ENCODE data around the gene PELI1. TPM values are rescaled to one million over a fixed set of nuclear protein-coding genes. Genes with fewer than 3 reads are reported as not detected.

Gene PELI1
- total RNA-seq, 4 donors from 2014 or later, result 38.4 to 57.0 (median 46.0) TPM

DNA sequence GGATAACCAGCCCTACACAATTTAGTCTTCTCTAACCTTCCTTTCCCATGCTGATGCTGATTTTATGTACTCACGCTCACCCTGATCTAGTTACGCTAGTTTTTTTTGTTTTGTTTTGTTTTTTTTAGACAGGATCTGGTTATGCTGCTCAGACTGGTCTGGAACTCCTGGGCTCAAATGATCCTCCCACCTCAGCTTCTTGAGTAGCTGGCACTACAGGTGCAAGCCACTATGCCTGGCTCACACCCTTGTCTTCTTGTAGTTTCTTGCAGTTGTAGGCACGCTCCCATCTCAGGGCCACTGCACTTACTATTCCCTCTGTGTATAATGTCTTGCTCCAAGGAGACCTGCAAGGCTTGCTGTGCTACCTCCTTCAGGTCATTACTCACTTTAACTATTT lies 6.2 kb downstream of the PELI1 start:
- DNase-seq (ENCODE audit: low spot score in 2 of 2), result peak in 1 of 2 donors; percentile 84
- no peak overlapping the region for H3K4me3 ChIP-seq (ENCODE audit: low read depth, poor library complexity, severe bottlenecking)
- TF ChIP-seq, protein P1, sequence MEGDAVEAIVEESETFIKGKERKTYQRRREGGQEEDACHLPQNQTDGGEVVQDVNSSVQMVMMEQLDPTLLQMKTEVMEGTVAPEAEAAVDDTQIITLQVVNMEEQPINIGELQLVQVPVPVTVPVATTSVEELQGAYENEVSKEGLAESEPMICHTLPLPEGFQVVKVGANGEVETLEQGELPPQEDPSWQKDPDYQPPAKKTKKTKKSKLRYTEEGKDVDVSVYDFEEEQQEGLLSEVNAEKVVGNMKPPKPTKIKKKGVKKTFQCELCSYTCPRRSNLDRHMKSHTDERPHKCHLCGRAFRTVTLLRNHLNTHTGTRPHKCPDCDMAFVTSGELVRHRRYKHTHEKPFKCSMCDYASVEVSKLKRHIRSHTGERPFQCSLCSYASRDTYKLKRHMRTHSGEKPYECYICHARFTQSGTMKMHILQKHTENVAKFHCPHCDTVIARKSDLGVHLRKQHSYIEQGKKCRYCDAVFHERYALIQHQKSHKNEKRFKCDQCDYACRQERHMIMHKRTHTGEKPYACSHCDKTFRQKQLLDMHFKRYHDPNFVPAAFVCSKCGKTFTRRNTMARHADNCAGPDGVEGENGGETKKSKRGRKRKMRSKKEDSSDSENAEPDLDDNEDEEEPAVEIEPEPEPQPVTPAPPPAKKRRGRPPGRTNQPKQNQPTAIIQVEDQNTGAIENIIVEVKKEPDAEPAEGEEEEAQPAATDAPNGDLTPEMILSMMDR (IDR thresholded peaks at IDR 0.05), result no peak
- no peak for TF ChIP-seq POLR2A (IDR thresholded peaks at IDR 0.05)
- intact Hi-C loops (cut with DNase I; ENCODE audit: low total_unique reads), result no loop called here
- 52 to 57% methylated on average over 3 of the region's 3 CpGs for WGBS, 2 donors

DNA sequence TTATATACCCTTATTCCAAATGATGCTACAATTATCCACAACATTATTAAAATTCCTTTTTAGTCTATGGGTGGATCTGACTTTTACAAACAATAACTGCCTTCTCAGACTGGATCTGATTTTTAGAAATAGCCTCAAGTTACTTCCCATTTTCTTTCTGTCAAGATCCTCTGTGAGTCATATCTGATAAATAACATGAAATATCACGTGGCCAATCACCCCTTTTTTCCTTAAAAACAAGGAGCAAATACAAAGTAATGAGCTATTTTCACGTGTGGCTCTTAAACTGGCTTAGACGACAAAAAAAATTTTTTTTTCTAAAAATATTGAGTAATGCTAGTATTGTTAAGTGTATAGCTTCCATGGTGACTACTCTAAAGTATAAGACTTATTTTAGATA lies 6.7 kb downstream of the PELI1 start:
- intact Hi-C loops (cut with DNase I; ENCODE audit: low total_unique reads), result no loop called here
- H3K4me3 ChIP-seq (ENCODE audit: low read depth, poor library complexity, severe bottlenecking), result no peak overlapping the region
- TF ChIP-seq, protein P1 (IDR thresholded peaks at IDR 0.05), result no peak
- TF ChIP-seq POLR2A (IDR thresholded peaks at IDR 0.05), result no peak
- 28 to 33% methylated on average over 3 of the region's 3 CpGs for WGBS, 2 donors
- DNase-seq (ENCODE audit: low spot score in 2 of 2), result no peak

DNA sequence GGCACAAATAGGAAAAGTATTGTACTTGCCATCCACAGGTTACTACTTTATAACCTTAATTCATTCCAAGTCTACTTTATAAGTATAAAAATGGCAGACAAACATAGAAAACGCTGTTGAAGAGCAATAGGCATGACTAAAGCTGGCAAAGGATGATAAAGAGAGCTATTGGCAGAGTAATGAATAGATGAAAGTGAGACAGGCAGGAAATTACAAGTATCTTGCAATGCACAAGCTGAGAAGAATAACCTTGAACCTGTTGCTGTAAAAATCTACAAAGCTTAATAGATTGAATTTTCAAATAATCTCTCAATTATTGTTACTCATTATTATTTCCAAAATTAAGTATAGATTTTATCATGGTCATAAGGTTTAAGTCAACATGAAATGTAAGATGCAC lies 8.8 kb downstream of the PELI1 start:
- no peak for TF ChIP-seq POLR2A (IDR thresholded peaks at IDR 0.05)
- TF ChIP-seq, protein P1 (IDR thresholded peaks at IDR 0.05), result no peak
- intact Hi-C loops (cut with DNase I; ENCODE audit: low total_unique reads), result no loop called here
- WGBS, 2 donors, result 23 to 32% methylated on average over 1 of the region's 1 CpG
- DNase-seq (ENCODE audit: low spot score in 2 of 2), result no peak
- no peak overlapping the region for H3K4me3 ChIP-seq (ENCODE audit: low read depth, poor library complexity, severe bottlenecking)

DNA sequence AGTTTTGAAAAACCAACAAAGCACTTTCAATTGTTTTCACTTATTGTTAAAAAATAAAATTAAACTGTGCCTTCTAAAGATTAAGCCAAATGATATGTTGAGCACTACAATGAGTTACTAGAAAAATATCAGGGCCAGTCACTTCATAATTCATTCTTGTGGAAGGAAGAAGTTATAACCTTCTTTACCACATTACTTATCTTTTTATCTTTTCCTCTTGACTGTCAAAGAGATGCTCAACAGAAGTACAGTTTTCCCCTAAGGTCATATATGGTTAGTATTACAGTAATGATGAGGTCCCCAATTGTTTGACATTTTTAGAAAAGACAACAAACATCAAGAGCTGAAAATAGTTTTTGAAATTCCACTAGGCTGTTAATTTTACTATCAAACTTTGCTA lies 9.4 kb downstream of the PELI1 start:
- intact Hi-C loops (cut with DNase I; ENCODE audit: low total_unique reads), result no loop called here
- TF ChIP-seq POLR2A (IDR thresholded peaks at IDR 0.05), result no peak
- TF ChIP-seq, protein P1 (IDR thresholded peaks at IDR 0.05), result no peak
- H3K4me3 ChIP-seq (ENCODE audit: low read depth, poor library complexity, severe bottlenecking), result no peak overlapping the region

DNA sequence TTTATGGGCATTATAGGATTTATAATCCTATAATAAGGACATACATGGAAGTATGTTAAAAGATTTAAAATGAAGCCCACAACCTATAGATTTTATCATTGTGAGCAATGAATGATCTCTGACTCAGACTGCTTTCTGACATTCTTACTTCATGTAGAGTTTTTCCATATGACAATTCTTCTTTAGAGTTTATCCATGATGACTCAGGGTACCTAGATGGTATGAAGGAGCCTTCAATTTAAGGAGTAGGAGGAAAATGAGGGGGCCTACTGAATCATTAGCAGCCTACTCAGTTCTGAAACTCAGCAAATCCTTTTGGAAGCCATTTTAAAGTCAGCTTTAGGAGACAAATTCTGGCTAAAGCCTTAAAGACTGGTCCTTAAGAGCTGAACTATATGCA lies 10.4 kb downstream of the PELI1 start:
- intact Hi-C loops (cut with DNase I; ENCODE audit: low total_unique reads), result no loop called here
- DNase-seq (ENCODE audit: low spot score in 2 of 2), result no peak
- no peak overlapping the region for H3K4me3 ChIP-seq (ENCODE audit: low read depth, poor library complexity, severe bottlenecking)
- TF ChIP-seq, protein P1 (IDR thresholded peaks at IDR 0.05), result no peak
- no peak for TF ChIP-seq POLR2A (IDR thresholded peaks at IDR 0.05)

More for the DNA sequence above, 9.4 kb downstream of the PELI1 start:
- no peak for DNase-seq (ENCODE audit: low spot score in 2 of 2)

DNA sequence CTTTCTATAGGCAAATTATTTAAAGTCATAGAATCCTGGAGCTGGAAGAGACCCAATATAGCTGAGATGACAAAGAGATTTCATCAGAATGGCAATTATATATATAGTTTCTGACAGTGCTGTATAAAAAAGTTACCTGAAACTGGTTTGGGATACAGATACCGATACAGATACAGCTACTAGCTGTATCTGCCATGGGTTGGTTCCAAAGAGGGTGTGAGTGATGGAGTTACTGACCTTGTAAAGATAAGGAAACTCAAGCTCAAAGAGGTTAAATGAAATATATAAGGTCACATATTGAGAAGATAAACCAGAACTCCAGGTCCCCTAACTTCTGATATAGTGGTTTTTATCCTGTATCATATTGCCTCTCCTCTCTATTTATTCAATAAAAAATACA lies 10.9 kb downstream of the PELI1 start:
- 59 to 71% methylated on average over 1 of the region's 1 CpG for WGBS, 2 donors
- intact Hi-C loops (cut with DNase I; ENCODE audit: low total_unique reads), result no loop called here
- no peak for DNase-seq (ENCODE audit: low spot score in 2 of 2)
- no peak overlapping the region for H3K4me3 ChIP-seq (ENCODE audit: low read depth, poor library complexity, severe bottlenecking)
- no peak for TF ChIP-seq POLR2A (IDR thresholded peaks at IDR 0.05)
- TF ChIP-seq, protein P1 (IDR thresholded peaks at IDR 0.05), result no peak
